ENCODE results near the gene VAMP5.

GRCh38 chr2:85548608-85548900 is 35.7 kb upstream of the VAMP5 start:
- TF ChIP-seq CTCF (IDR thresholded peaks at IDR 0.05; ENCODE audit: low read depth, low read length, missing input control) (no peak), REST (IDR thresholded peaks at IDR 0.05) (no peak), ZBTB33 (IDR thresholded peaks at IDR 0.05) (no peak), MAX (IDR thresholded peaks at IDR 0.05) (no peak), SP1 (IDR thresholded peaks at IDR 0.05) (no peak), TAF1 (conservative IDR thresholded peaks at IDR 0.05) (no peak), GABPA (IDR thresholded peaks at IDR 0.05 in 1 of 2, conservative IDR thresholded peaks at IDR 0.05 in 1 of 2) (no peak), RAD21 (IDR thresholded peaks at IDR 0.05) (no peak), JUND (IDR thresholded peaks at IDR 0.05) (no peak), ATF3 (IDR thresholded peaks at IDR 0.05) (no peak), HNF4G (IDR thresholded peaks at IDR 0.05) (no peak), EGR1 (IDR thresholded peaks at IDR 0.05; ENCODE audit: low read depth in 2 of 2) (no peak), HNF4A (conservative IDR thresholded peaks at IDR 0.05) (no peak), YY1 (IDR thresholded peaks at IDR 0.05) (no peak)
